HG03342 (cell line): ENCODE data around the gene TTC1.

Experiments used
- ATAC-seq: cut with Tn5 transposase; IDR thresholded peaks from one replicate; pipeline ENCODE4 v1.9.1; 2021; ENCODE audit warnings: mild to moderate bottlenecking, moderate library complexity; ENCODE audit not compliant: unreplicated experiment

TTC1 gene

DNA sequence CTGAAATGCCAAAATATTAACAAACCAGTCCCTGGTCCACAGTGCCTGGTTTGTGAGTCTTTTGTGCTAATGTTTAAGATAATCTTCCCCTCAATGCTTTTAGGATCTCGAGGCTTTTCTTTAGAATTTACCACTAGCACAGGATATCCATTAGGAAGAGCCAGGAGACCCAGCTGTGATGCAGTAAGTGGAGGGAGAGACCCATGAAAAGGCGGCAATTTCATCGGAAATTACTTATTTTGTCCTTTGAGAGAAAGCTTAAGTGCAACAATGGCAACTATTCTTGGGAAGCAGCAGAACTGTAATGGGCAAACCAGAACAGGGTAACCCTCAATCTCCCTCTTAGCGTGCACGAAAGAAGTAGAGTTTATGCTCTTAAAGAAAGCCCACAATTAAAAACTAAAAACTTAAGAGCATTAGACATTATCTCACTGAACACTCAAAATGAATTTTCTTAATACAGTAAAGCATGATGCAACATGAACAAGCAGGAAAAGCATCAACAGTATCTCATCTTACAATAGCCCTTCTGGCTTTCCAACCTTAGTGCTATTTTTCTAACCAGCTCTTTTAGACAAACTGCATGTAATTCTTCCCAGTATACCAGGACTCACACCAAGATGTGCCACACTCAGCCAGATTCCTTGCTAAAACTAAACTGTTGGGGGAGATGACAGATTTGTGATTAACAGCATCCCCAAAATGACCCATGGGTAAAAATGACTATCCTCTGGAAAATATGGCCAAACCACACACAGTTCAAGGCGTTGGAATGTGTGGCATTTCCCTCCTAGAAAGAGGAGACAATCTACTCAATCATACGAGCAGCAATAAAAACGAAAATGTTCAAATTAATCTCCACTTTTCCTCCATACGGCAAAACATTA lies 73.9 kb downstream of the TTC1 start:
- no peak for ATAC-seq

DNA sequence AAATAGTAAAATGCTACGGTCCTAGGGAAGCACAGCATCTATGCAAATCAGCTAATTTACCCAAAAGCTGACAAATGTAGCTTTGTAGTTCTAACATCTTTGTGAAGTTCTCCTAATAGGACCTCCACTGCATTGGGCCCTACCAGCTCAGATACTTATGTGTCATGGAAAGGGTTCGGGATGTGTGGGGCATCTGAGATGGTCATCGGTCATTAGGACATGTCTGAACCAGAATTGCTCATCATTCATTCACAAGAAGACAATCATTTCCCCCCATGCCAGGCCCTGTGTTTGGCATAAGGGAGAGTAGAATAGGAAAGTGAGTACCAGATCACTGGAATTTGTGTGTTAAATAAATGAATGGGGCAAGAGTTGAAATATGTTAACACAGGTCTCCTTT lies 74.6 kb downstream of the TTC1 start:
- no peak for ATAC-seq

DNA sequence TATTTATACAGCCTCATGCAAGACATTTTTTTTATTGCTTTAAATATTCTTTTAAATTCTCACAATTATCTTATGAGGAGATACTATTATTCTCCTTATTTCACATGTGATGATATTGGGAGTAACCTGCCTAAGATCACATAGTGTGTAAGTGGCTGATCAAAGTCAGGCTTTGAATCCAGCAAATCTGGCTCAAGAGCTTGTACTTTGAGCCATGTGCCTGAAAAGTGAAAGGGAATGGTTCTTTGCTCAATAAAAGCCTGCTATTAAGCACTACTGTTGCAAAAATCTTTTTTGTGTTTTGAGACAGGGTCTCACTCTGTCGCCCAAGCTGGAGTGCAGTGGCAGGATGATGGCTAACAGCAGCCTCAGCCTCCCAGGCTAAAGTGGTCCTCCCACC lies 75.2 kb downstream of the TTC1 start:
- ATAC-seq = no peak

DNA sequence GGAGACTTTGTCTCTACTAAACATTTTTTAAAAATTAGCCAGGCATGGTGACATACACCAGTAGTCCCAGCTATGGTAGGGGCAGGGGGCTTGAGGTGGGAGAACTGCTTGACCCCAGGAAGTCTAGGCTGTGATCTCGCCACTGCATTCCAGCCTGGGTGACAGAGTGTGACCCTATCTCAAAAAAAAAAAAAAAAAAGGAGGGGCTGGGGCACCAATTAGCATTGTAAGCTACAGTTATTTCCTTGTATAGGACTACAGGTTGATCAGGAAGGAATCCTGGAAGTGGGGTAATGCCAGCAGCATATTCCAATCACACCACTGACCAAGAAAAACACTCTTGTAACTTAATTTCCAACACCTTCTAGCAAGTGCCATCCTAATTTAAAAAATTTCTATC lies 78.3 kb downstream of the TTC1 start:
- no peak for ATAC-seq

DNA sequence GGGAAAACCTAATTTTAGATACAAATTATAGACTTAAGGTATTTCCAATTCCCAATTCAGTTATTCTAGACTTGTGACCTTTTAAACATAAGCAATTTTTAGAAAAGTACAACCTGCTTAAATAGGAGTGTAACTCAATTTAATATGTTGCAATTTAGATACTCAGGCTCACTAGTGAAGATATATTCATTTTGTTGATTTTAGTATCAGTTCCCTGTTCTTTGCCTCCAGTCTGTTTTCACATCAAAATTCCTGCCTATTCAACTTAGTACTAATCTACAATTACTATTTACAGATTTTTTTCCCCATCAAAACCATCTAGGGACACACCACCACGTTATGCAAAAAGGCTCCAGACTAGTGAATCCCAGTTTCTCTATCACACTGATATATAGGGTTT lies 79.9 kb downstream of the TTC1 start:
- ATAC-seq = no peak

DNA sequence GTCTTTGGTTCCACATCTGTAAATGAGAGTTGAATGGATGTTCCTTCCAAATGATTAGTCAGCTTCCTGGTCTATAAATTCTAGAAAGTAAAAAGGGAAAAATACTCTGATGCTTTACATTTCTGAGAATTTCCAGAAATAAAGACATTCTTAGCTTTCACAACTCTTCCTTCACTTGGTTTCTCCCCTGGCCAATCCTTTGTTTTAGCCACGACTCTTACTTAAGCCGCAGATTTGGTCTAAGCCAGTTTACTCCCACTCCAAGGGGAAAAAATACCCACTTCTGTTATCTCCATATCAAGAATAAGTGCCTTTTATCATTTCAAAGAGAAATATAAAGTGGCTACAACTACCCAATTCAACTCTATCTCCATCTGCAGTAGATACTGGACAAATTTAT lies 80.6 kb downstream of the TTC1 start:
- no peak for ATAC-seq

DNA sequence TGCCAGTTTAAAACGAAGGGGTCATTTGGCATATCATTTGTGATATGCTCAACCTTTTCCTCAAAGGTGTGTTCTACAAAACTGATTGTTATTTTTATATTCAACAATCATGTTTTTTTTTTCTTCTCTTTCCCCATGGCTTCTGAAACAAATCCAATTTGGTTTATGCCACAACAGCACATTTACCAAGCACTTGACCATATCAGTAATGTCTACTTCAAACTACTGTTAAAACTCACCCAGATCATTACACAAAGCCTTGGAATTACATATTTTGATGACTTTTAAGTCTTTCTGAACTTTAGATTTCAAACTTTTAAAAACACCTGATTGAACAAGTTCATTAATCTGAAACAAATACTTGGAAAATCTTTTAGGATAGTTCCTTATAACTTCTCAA lies 81.1 kb downstream of the TTC1 start:
- no peak for ATAC-seq

DNA sequence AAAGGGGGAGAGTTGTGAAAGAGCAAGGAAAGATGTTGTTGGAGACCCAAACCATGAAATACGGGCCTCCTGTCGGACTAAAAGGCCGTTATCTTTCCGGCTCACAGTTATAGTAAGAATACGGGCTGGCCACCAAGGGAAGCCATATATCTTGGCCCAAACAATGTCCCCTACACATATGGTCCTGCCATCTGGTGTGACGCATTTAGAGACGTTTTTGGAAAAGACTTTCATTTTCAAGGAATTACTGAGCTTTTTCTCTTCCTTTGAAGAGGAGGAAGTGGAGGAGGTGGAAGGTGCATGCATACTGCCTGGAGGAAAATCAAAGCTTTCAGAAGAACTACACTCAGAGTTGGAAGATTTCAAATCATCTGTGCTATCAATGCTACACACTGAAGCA lies 83.6 kb downstream of the TTC1 start:
- ATAC-seq = no peak

DNA sequence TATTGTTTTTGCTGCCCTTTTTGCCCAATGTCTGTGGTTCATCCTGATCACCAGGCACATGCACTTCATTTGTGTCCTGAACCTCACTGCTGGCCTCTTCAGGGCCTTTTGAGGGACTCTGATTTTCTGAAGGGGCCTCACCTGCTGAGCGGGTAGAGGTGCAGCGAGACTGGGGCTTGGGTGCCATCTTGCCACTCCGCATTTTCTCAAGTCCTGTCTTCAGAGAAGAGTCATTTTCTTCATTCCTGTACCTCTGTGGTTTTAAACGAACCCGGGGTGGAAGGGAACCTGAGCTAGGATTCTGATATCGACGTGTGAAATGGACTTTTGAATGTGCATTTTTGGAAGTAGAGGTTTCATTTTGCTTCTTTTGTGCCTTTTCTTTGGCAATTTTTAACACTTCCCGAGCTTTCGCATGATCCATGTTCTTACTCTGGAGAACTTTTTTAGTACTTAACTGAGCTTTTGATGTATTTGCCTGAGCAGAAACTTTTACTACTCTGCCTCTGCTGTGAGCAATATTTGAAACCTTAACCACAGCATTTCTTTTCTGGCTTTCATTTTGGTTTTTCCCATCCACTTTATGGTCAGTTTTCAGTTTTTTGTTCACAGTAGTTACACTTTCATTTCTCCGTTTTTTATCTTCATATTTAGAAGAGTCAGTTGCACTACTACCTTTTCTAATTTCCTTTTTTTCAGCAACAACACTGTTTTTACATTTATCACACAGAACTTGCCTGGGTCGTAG lies 84.2 kb downstream of the TTC1 start:
- peak; percentile 59 for ATAC-seq

DNA sequence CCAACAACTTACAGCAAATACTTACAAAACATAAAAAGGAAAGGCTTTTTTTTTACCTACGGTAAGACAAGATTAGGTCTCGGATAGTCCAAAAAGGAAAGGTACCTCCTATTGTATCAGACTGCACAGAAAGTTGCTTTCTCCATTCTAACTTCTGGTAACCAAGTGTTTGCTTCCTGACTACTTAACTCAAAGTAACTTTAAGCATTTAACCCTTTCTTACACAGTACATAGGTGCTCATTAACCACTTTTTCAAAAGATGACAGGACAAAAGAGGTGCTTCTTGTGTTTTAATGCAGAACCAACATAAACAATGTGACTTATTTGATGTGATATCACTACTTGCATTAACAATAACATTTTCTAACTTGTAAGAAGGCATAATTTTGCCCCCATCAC lies 87.2 kb downstream of the TTC1 start:
- no peak for ATAC-seq

DNA sequence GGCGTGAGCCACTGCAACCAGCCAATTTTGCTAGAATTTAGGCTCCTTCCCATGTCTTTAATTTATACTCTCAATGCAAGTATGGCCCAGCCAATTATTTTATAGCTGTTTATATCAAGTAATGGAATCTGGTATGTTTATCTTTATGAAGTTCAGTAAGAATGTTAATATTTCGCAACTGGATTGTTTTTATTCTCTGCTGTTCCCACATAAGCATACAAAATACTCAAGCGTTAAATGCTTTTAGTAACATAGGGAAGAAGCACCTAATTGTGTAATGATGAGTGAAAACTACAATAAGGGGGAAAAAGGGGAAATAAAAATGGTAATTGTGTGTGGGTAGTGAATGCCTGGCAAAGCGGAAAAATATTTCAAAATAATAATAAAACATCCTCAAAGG lies 89.1 kb downstream of the TTC1 start:
- no peak for ATAC-seq

DNA sequence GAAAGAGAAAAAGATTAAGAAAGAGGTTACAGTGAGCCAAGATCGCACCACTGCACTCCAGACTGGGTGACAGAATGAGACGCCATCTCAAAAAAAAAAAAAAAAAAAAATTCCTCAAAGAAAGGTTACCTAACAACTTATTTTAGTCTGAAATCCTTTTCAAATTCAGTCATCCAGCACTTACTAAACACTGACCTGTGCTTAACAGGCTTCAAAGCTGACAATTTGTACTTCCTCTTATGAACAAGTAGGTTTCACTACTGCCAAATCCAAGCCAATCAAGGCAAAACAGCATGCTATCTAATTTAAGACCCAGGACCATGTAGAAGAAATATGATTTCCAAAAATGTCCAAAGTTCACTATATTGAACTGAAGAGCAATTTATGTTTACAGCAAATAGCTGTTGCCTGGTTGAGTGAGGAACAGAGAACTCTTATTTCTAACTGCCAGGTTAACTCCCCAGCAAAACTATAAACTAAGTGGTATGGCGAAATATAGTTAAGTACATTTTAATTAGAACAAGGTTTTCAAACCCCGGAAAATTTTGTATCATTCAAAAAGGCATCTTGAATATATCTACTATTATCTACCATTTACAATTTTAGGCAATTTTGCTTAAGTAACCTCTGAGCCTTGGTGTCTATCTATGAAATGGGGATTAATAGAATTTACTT lies 96.9 kb downstream of the TTC1 start:
- ATAC-seq = peak; percentile 89

DNA sequence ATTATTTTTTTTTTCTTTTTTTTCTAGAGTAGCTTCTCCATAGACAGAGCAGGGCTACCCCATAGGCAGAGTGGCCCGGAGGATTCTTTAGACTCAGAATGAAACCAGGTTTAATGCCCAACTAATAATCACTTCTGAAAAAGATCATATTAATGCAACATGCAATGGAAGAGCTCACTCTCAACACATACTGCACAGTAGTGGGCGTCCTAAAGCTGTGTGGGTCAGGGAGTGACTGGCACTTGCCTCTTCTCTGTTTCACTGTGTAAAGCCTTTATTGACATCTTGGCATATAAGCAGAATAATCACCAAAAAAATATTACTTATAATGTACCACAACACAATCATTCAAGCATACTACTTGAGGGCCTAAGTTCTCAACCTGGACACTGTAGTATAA lies 99.2 kb downstream of the TTC1 start:
- ATAC-seq = no peak
